HCT116 (cell line): Measurements from ENCODE around the gene TMTC2. TPM values are rescaled to one million over a fixed set of nuclear protein-coding genes. Genes with fewer than 3 reads are reported as not detected.

Experiments
- ATAC-seq: fragments of 200-7000 bp; cut with Tn5 transposase; 2 replicates; pipeline ENCODE4 v1.9.1; 2020; ENCODE audit warnings: mild to moderate bottlenecking, moderate library complexity
- BruUV-seq: library from RNA; stranded (reverse); fragments of 400-500 nt; replicated peaks from 2 replicates; lab custom pipeline; 2021; lab: Mats Ljungman, UMichigan
- CTCF ChIA-PET: fragments of 300-600 bp; sonication (Branson Sonifier 250); formaldehyde crosslinking; loops from one replicate; lab custom pipeline; 2021; ENCODE audit warnings: antibody characterized with exemption; lab: Charles Lee
- POLR2A ChIA-PET: fragments of 300-600, 350-600 bp; sonication (Branson Sonifier 250); formaldehyde crosslinking; loops from one replicate; lab custom pipeline; 2021; ENCODE audit warnings: antibody characterized with exemption; lab: Charles Lee
- RAD21 ChIA-PET, 2 experiments: fragments of 300-600 bp; sonication (Branson Sonifier 250); formaldehyde crosslinking; loops; one replicate each; lab custom pipeline; 2023; ENCODE audit warnings: low total read pairs in 2 of 2; ENCODE audit not compliant: uncharacterized antibody in 2 of 2, unreplicated experiment in 2 of 2, low non-redundant PET in 1 of 2; lab: Charles Lee
- DNase-seq: peaks from one replicate; pipeline ENCODE4 v3.0.0-alpha.2; 2010; ENCODE audit warnings: low read depth, low spot score
- H2AFZ ChIP-seq: fragments of 200-600 bp; shearing (Covaris generic), sonication (generic); 2 replicates; pipeline ENCODE4 v1.6.1; 2017; ENCODE audit warnings: low read depth, mixed run types, mixed read lengths, antibody characterized with exemption, low read length; ENCODE audit not compliant: poor library complexity, severe bottlenecking
- H3K27ac ChIP-seq: 2 replicates; pipeline ENCODE4 v1.5.1; 2012; ENCODE audit warnings: low read depth, low read length
- H3K27me3 ChIP-seq: fragments of 200-600 bp; sonication (generic); 2 replicates; pipeline ENCODE4 v1.6.1; 2016; ENCODE audit warnings: mixed run types, low read length, mixed read lengths; ENCODE audit not compliant: insufficient read depth
- H3K36me3 ChIP-seq, 2 experiments: fragments of 200-500 bp in 1 of 2; fragments of 200-600 bp in 1 of 2; sonication (Bioruptor generic) in 1 of 2; sonication (generic) in 1 of 2; 2 replicates each; pipeline versions ENCODE4 v1.5.1 to v1.6.1; 2014 to 2016; ENCODE audit warnings: low read length in 2 of 2, inconsistent platforms in 1 of 2, mixed read lengths in 1 of 2, mixed run types in 1 of 2; ENCODE audit not compliant: insufficient read depth in 2 of 2, control insufficient read depth in 1 of 2
- H3K4me1 ChIP-seq, 2 experiments: fragments of 200-600 bp in 1 of 2; sonication (generic) in 1 of 2; 2 replicates each; pipeline versions ENCODE4 v1.5.1 to v1.6.1; 2012 to 2017; ENCODE audit warnings: low read length in 2 of 2, inconsistent platforms in 1 of 2, mild to moderate bottlenecking in 1 of 2, mixed read lengths in 1 of 2, mixed run types in 1 of 2, moderate library complexity in 1 of 2; ENCODE audit not compliant: insufficient read depth in 2 of 2, control insufficient read depth in 1 of 2
- H3K4me2 ChIP-seq: fragments of 200-600 bp; sonication (generic); 2 replicates; pipeline ENCODE4 v1.6.1; 2017; ENCODE audit warnings: mixed run types, low read length, mixed read lengths
- H3K4me3 ChIP-seq, 2 experiments: fragments of 200-600 bp in 1 of 2; sonication (generic) in 1 of 2; replicated peaks in 1 of 2; 2 replicates each; pipeline ENCODE4 v1.5.1; 2011 to 2016; ENCODE audit warnings: low read length in 2 of 2, control low read depth in 1 of 2, low read depth in 1 of 2, mild to moderate bottlenecking in 1 of 2, mixed read lengths in 1 of 2, mixed run types in 1 of 2
- H3K79me2 ChIP-seq: fragments of 200-600 bp; sonication (generic); 2 replicates; pipeline ENCODE4 v1.6.1; 2017; ENCODE audit warnings: mild to moderate bottlenecking, mixed run types, low read length, moderate library complexity, mixed read lengths; ENCODE audit not compliant: insufficient read depth
- H3K9ac ChIP-seq: fragments of 200-600 bp; sonication (generic); 2 replicates; pipeline ENCODE4 v1.6.1; 2016; ENCODE audit warnings: low read length, mixed read lengths
- H3K9me2 ChIP-seq: fragments of 200-600 bp; sonication (generic), shearing (Covaris generic); 2 replicates; pipeline ENCODE4 v1.6.1; 2017; ENCODE audit warnings: mixed run types, mild to moderate bottlenecking, moderate library complexity; ENCODE audit not compliant: insufficient read depth
- H3K9me3 ChIP-seq, 2 experiments: fragments of 200-500 bp in 1 of 2; fragments of 200-600 bp in 1 of 2; sonication (Bioruptor generic) in 1 of 2; sonication (generic) in 1 of 2; 2 replicates each; pipeline ENCODE4 v1.6.1; 2014 to 2017; ENCODE audit warnings: low read length in 2 of 2, mixed read lengths in 2 of 2, inconsistent platforms in 1 of 2, low read depth in 1 of 2, mild to moderate bottlenecking in 1 of 2, mixed run types in 1 of 2, moderate library complexity in 1 of 2; ENCODE audit not compliant: control insufficient read depth in 1 of 2, insufficient read depth in 1 of 2
- H4K20me1 ChIP-seq: fragments of 200-600 bp; sonication (generic), shearing (Covaris generic); 2 replicates; pipeline ENCODE4 v1.6.1; 2017; ENCODE audit warnings: mixed run types, mild to moderate bottlenecking, moderate library complexity; ENCODE audit not compliant: insufficient read depth
- ATF3 ChIP-seq: IDR thresholded peaks from 2 replicates; pipeline ENCODE4 v1.6.1; 2012
- CBX3 ChIP-seq: IDR thresholded peaks from 2 replicates; pipeline ENCODE4 v1.6.1; 2012; ENCODE audit warnings: low read depth
- CEBPB ChIP-seq: IDR thresholded peaks from 2 replicates; pipeline ENCODE4 v1.6.1; 2012; ENCODE audit warnings: low read depth
- CTCF ChIP-seq, 3 experiments: fragments of 200-600 bp in 1 of 3; sonication (generic) in 1 of 3; IDR thresholded peaks in 2 of 3; conservative IDR thresholded peaks in 1 of 3; 2 replicates each; pipeline ENCODE4 v1.5.1; 2012 to 2017; ENCODE audit warnings: low read depth in 2 of 3, low read length in 2 of 3, antibody characterized with exemption in 1 of 3, borderline replicate concordance in 1 of 3, control low read depth in 1 of 3, mild to moderate bottlenecking in 1 of 3, mixed read lengths in 1 of 3, mixed run types in 1 of 3, moderate library complexity in 1 of 3; ENCODE audit not compliant: insufficient read depth in 1 of 3
- ELF1 ChIP-seq: IDR thresholded peaks from 2 replicates; pipeline ENCODE4 v1.6.1; 2012; ENCODE audit warnings: low read depth, borderline replicate concordance
- EZH2 ChIP-seq: fragments of 200-600 bp; sonication (generic); IDR thresholded peaks from 2 replicates; pipeline ENCODE4 v1.6.1; 2017; ENCODE audit warnings: antibody characterized with exemption, mixed run types
- EZH2phosphoT487 ChIP-seq: fragments of 200-600 bp; IDR thresholded peaks from 2 replicates; pipeline ENCODE4 v1.6.1; 2018; ENCODE audit warnings: antibody characterized with exemption, borderline replicate concordance
- FOSL1 ChIP-seq: IDR thresholded peaks from 2 replicates; pipeline ENCODE4 v1.6.1; 2012; ENCODE audit warnings: low read depth
- MAX ChIP-seq: IDR thresholded peaks from 2 replicates; pipeline ENCODE4 v1.6.1; 2012
- POLR2A ChIP-seq: IDR thresholded peaks from 2 replicates; pipeline ENCODE4 v1.7.0; 2011; ENCODE audit warnings: borderline replicate concordance; ENCODE audit not compliant: insufficient read depth, insufficient read length; ENCODE audit errors: extremely low read depth
- RAD21 ChIP-seq: IDR thresholded peaks from 2 replicates; pipeline ENCODE4 v1.6.1; 2012; ENCODE audit warnings: low read depth, mild to moderate bottlenecking
- REST ChIP-seq: IDR thresholded peaks from 2 replicates; pipeline ENCODE4 v1.6.1; 2012; ENCODE audit warnings: low read depth
- SIN3A ChIP-seq: IDR thresholded peaks from 2 replicates; pipeline ENCODE4 v1.6.1; 2012; ENCODE audit warnings: low read depth
- SP1 ChIP-seq: IDR thresholded peaks from 2 replicates; pipeline ENCODE4 v1.6.1; 2012; ENCODE audit warnings: low read depth
- TCF7L2 ChIP-seq: IDR thresholded peaks from 2 replicates; pipeline ENCODE4 v1.7.0; 2011; ENCODE audit warnings: borderline replicate concordance, inconsistent platforms; ENCODE audit not compliant: insufficient read depth, insufficient read length; ENCODE audit errors: extremely low read depth
- YY1 ChIP-seq: IDR thresholded peaks from 2 replicates; pipeline ENCODE4 v1.6.1; 2011; ENCODE audit warnings: low read length, low read depth, moderate library complexity, mild to moderate bottlenecking; ENCODE audit not compliant: insufficient replicate concordance; ENCODE audit errors: extremely low read depth
- ZBTB33 ChIP-seq: IDR thresholded peaks from 2 replicates; pipeline ENCODE4 v1.6.1; 2011; ENCODE audit warnings: mild to moderate bottlenecking, low read length, moderate library complexity; ENCODE audit not compliant: insufficient replicate concordance; ENCODE audit errors: extremely low read depth
- ZFX ChIP-seq: fragments of 450-650 bp; IDR thresholded peaks from 2 replicates; pipeline ENCODE4 v1.6.1; 2017
- ZNF274 ChIP-seq: fragments of 200-500 bp; sonication (Bioruptor generic); IDR thresholded peaks from 2 replicates; pipeline ENCODE4 v1.6.1; 2014; ENCODE audit warnings: mild to moderate bottlenecking, low read depth, low read length, inconsistent platforms
- intact Hi-C: fragments of 100-400 bp; cut with micrococcal nuclease; formaldehyde crosslinking; loops from 2 replicates; pipeline ENCODE4 v1.10.0; 2022
- total RNA-seq: library from RNA; stranded (reverse); gene quantifications from one replicate; pipeline ENCODE4 v1.2.1, GENCODE V29; 2021; ENCODE audit not compliant: unreplicated experiment

Gene TMTC2
- total RNA-seq, 1 experiment from 2014 or later: 11.5 TPM

- no peak for ATAC-seq
- Histone ChIP-seq H3K79me2 (no peaks in the 10 kb centered on the region), H3K4me3 (no peak overlapping the region), H2AFZ (no peak overlapping the region), H3K4me2 (no peak overlapping the region), H3K36me3 (no peaks in the 10 kb centered on the region), H3K27me3 (no peaks in the 10 kb centered on the region), H3K9me2 (no peaks in the 10 kb centered on the region), H3K9me3 (no peaks in the 10 kb centered on the region), H3K4me1 (no peaks in the 10 kb centered on the region), H3K27ac (no peak overlapping the region), H4K20me1 (no peaks in the 10 kb centered on the region), H3K9ac (no peak overlapping the region)
- ChIA-PET POLR2A (no interaction called here), RAD21 (no interaction called here), CTCF (no interaction called here)
- intact Hi-C loops: no loop called here
- no peak for DNase-seq
- TF ChIP-seq SP1 (no peak), CBX3 (no peak), ELF1 (no peak), EZH2phosphoT487 (no peak), SIN3A (no peak), CTCF (IDR thresholded peaks at IDR 0.05 in 2 of 3, conservative IDR thresholded peaks at IDR 0.05 in 1 of 3; ENCODE audit: borderline replicate concordance in 1 of 3, insufficient read depth in 1 of 3, low read depth in 2 of 3, low read length in 2 of 3) (no peak), RAD21 (no peak), MAX (no peak), EZH2 (no peak), ZNF274 (no peak), REST (no peak), YY1 (no peak), ATF3 (no peak), ZFX (no peak), POLR2A (no peak), ZBTB33 (no peak), TCF7L2 (no peak), FOSL1 (no peak), CEBPB (no peak)
- no TSS peak for BruUV-seq
Measured at GRCh38 chr12:82958966-82959365, 272.3 kb downstream of the TMTC2 start.
